Measurements from ENCODE around the gene STK32C.

The STK32C gene

GRCh38 chr10:132307823-132308586 lies at the start of gene STK32C:
Gene STK32C (minus strand): TSS chr10:132307950. CDS start chr10:132307833, 117 bp downstream.
- DNase-seq: peak; percentile 75

- DNase-seq: no peak
These were observed 49.0 kb upstream of the STK32C start for GRCh38 chr10:132356621-132357195.

- DNase-seq: no peak
These were observed 48.0 kb upstream of the STK32C start for GRCh38 chr10:132355754-132356153.

DNA sequence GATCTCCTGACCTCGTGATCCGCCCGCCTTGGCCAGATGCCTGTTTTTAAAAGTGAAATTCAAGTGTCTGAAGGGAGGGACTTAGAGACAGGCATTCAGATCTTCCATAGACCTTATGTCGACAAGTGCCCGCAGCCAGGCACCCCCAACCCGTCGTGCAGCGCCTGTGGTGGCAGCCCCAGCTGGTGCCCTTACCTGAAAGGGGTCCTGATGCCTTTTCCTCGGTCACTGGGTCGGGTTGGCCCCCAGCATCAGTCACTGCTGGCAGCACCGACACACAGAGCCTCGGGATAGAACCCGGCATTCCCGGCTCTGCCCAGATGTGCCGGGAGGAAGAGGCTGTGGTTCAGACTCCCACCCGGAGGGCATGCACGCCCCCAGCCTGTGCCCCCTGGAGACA lies 47.5 kb upstream of the STK32C start:
- no peak for DNase-seq

GRCh38 chr10:132354356-132355094 lies 46.8 kb upstream of the STK32C start:
- DNase-seq: no peak

- no peak for DNase-seq
These were observed 46.0 kb upstream of the STK32C start for GRCh38 chr10:132353456-132354355.

- peak; percentile 24 for DNase-seq
These were observed 44.9 kb upstream of the STK32C start for GRCh38 chr10:132352462-132353308.

DNA sequence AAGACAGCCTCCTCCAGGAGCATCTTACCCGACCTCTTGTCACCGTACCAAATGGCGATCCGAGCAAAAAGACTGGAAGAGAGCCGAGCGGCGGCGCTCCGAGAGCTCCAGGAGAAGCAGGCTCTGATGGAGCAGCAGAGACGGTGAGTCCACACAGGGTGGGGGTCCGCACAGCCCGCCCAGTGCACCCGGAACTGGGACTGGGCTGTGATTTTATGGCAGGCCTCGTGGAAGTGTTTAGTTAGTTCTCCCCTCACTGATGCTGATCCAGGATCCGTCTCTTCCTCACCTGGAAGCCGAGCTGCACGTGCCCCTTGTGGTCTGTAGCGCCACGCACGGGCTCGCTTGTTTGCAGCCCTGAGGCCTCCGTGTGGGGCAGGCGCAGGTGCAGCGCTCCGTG lies 43.9 kb upstream of the STK32C start:
- DNase-seq: no peak

DNA sequence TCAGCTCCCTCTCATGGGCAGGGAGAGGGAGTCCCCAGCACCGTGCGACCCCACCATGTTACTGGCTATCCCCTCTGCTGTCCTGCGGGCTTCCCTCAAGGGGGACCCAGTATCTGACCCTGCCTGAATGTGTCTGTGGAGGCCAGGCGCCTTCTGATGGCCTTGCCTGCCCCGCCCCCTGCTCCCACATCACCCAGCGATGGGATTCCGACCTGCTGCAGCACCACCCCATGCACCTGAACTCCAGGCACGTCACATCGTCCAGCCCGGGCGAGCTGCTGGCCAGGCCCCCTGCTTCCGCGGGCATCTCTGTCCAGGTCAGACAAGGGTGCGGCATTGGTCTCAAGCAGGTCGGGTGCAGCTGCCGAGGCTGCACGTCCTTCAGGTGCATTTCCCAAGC lies 43.2 kb upstream of the STK32C start:
- DNase-seq: no peak

GRCh38 chr10:132350391-132350790 lies 42.6 kb upstream of the STK32C start:
- no peak for DNase-seq

- no peak for DNase-seq
These were observed 42.0 kb upstream of the STK32C start for GRCh38 chr10:132349766-132350165.

DNA sequence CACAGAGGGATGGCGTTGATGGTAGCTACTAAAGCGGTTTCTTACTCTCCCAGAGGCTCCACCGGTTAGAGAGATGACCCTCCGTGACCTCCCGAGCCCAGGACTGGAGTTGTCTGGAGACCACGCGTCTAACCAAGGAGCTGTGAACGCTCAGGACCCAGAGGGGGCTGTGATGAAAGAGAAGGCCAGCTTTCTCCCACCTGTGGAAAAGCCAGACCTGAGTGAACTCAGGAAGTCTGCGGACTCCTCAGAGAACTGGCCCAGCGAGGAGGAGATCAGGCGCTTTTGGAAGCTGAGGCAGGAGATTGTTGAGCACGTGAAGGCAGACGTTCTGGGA lies 40.1 kb upstream of the STK32C start:
- no peak for DNase-seq

GRCh38 chr10:132347211-132347930 lies 39.6 kb upstream of the STK32C start:
- DNase-seq: no peak

- no peak for DNase-seq
These were observed 39.1 kb upstream of the STK32C start for GRCh38 chr10:132346806-132347205.

DNA sequence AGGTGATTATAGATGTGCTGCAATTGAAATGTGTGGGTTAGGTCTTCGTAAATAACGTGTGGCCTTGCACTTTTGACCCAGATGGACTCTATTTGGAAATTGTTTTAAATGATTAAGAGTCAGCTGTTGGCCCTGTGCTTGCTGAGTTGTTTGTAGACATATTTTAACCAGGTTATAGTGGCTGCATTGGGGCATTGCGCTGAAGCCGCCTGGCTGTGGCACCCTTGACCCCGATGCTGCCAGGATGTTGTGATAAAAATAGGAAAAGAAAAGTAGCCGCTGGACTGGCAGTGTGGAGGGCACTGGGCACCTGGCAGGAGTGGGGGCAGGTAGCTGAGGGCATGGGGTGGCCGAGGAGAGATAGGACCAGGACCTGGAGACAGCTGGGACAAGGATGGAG lies 37.6 kb upstream of the STK32C start:
- DNase-seq: no peak

DNA sequence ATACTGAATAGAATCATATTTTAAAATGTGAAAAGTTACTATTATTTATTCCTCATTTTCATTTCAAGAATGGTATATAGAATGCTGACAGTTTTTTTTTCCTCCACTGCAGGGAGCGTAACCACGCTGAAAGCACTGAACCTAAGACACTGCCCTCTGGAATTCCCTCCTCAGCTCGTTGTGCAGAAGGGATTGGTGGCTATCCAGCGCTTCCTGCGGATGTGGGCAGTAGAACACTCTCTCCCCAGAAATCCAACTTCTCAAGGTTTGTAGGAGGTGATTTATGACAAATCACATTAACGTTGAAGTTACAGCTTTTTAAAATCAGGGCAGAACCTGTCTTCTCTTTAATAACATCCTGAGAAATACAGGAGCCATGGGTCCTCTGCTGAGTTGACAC lies 36.6 kb upstream of the STK32C start:
- no peak for DNase-seq

GRCh38 chr10:132342553-132342952 lies 34.8 kb upstream of the STK32C start:
- DNase-seq: no peak

GRCh38 chr10:132341781-132342180 lies 34.0 kb upstream of the STK32C start:
- no peak for DNase-seq

- no peak for DNase-seq
These were observed 33.3 kb upstream of the STK32C start for GRCh38 chr10:132341017-132341416.

DNA sequence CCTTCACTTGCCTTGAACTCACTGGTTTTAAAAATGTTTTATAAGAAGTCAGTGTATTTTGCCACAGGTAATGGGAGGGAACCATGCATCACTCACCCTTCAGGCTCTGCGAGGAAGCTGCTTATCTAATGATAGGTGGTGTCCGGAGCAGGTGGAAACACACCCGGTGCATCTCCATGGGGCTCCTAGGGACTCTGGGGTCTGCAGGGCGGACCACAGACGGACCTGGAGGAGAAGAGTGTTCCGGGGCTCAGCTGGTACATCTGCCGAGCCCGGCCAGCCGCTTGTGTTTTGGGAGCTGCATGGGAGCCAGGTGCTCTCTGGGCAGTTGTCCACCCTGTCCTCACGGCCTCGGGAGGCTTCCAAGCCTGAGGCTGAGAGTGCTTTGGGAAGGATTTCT lies 31.5 kb upstream of the STK32C start:
- DNase-seq: no peak

- DNase-seq: no peak
These were observed 31.1 kb upstream of the STK32C start for GRCh38 chr10:132338876-132339275.
